T-cell (primary cell): ENCODE data around the gene SLC2A14. TPM values are rescaled to one million over a fixed set of nuclear protein-coding genes. Genes with fewer than 3 reads are reported as not detected.
A peak's percentile ranks its signal among the peaks of the same experiment; 100 is the strongest.
"Not testable (repeated sequence)": the region's sequence is repeated elsewhere in the genome, so short reads cannot be mapped to it uniquely, and the experiment has no call there.

ENCODE experiments used
- ATAC-seq, 4 experiments: fragments of 200-7000 bp in 3 of 4; fragments of 150-1000 bp in 1 of 4; cut with Tn5 transposase; replicated peaks in 1 of 4; 1 replicate in 3 of 4; 2 replicates in 1 of 4; pipeline ENCODE4 v1.10.0; 2021; ENCODE audit warnings: moderate library complexity in 3 of 4, mild to moderate bottlenecking in 2 of 4, moderate number of reproducible peaks in 1 of 4
- CTCF ChIA-PET, 2 donors: fragments of 300-600 bp; sonication (Branson Sonifier 250); formaldehyde crosslinking; loops; one replicate each; lab custom pipeline; 2022; ENCODE audit warnings: antibody characterized with exemption in 2 of 2; lab: Charles Lee
- POLR2A ChIA-PET, 2 donors: fragments of 300-600 bp; sonication (Branson Sonifier 250); formaldehyde crosslinking; loops; one replicate each; lab custom pipeline; 2022; ENCODE audit warnings: antibody characterized with exemption in 2 of 2; lab: Charles Lee
- DNase-seq, 35 experiments: peaks; one replicate each; pipeline versions ENCODE4 v3.0.0 to v3.0.0-alpha.2; 2013 to 2023
- H3K27ac ChIP-seq: one replicate; pipeline ENCODE4 v1.5.1; 2013; ENCODE audit warnings: low read length
- H3K27me3 ChIP-seq, 2 experiments: replicated peaks in 1 of 2; 1 replicate in 1 of 2; 2 replicates in 1 of 2; pipeline versions ENCODE4 v1.6.1 to v1.7.0; 2013; ENCODE audit warnings: low read length in 1 of 2, mixed read lengths in 1 of 2; ENCODE audit not compliant: control insufficient read depth in 2 of 2, insufficient read depth in 2 of 2; ENCODE audit errors: extremely low read depth in 1 of 2
- H3K36me3 ChIP-seq, 2 donors: 1 replicate in 1 of 2; 2 replicates in 1 of 2; pipeline versions ENCODE4 v1.6.1 to v1.7.0; 2013; ENCODE audit warnings: low read length in 1 of 2; ENCODE audit not compliant: control insufficient read depth in 2 of 2, insufficient read depth in 1 of 2; ENCODE audit errors: extremely low read depth in 1 of 2
- H3K4me1 ChIP-seq, 2 experiments: 1 replicate in 1 of 2; 2 replicates in 1 of 2; pipeline versions ENCODE4 v1.6.1 to v1.7.0; 2013; ENCODE audit warnings: low read length in 2 of 2, mixed read lengths in 1 of 2; ENCODE audit not compliant: insufficient read depth in 2 of 2, control insufficient read depth in 1 of 2; ENCODE audit errors: extremely low read depth in 1 of 2
- H3K4me3 ChIP-seq, 2 donors: 1 replicate in 1 of 2; 2 replicates in 1 of 2; pipeline versions ENCODE4 v1.5.1 to v1.7.0; 2013; ENCODE audit warnings: mild to moderate bottlenecking in 2 of 2, low read length in 1 of 2, moderate library complexity in 1 of 2; ENCODE audit not compliant: control insufficient read depth in 1 of 2; ENCODE audit errors: extremely low read depth in 1 of 2
- H3K9me3 ChIP-seq: 2 replicates; pipeline ENCODE4 v1.7.0; 2013
- H3K27ac Mint-ChIP-seq, 2 donors: one replicate each; pipeline ENCODE4 v1.8.0; 2020 to 2021; ENCODE audit warnings: mild to moderate bottlenecking in 2 of 2, mixed read lengths in 2 of 2
- H3K27me3 Mint-ChIP-seq, 2 donors: one replicate each; pipeline ENCODE4 v1.8.0; 2021 to 2022; ENCODE audit warnings: mixed read lengths in 2 of 2
- H3K36me3 Mint-ChIP-seq: one replicate; pipeline ENCODE4 v1.8.0; 2021; ENCODE audit warnings: mixed read lengths
- H3K4me1 Mint-ChIP-seq, 3 donors: one replicate each; pipeline ENCODE4 v1.8.0; 2020 to 2022; ENCODE audit warnings: mixed read lengths in 3 of 3, mild to moderate bottlenecking in 1 of 3
- H3K4me3 Mint-ChIP-seq, 3 donors: one replicate each; pipeline ENCODE4 v1.8.0; 2020 to 2022; ENCODE audit warnings: mild to moderate bottlenecking in 3 of 3, mixed read lengths in 3 of 3, moderate library complexity in 3 of 3
- H3K9me3 Mint-ChIP-seq, 3 donors: one replicate each; pipeline ENCODE4 v1.8.0; 2020 to 2022; ENCODE audit warnings: mixed read lengths in 3 of 3
- WGBS: methylation state at CpG from one replicate; pipeline ENCODE4 v1.1.5; 2013; ENCODE audit warnings: missing lambda C conversion rate; ENCODE audit not compliant: insufficient coverage; 5-methylcytosine and 5-hydroxymethylcytosine counted together
- total RNA-seq, 35 experiments: library from RNA in 6 of 35; stranded (reverse) in 6 of 35; fragments of 120-200 nt in 1 of 35; gene quantifications; one replicate each; pipeline versions ENCODE4 v1.2.1 to v1.2.4 and lab custom pipeline; 2013 to 2026

SLC2A14 gene
- total RNA-seq, 5 donors from 2014 or later (not counting 1 experiment from before 2014, with no cell fraction given) = 0.10 to 2.5 (median 0.21) TPM

- H3K4me1 Mint-ChIP-seq, CTCF ChIA-PET, H3K9me3 Mint-ChIP-seq, H3K9me3 ChIP-seq, DNase-seq, H3K36me3 ChIP-seq, H3K36me3 Mint-ChIP-seq, H3K4me3 Mint-ChIP-seq, H3K27me3 ChIP-seq, H3K27me3 Mint-ChIP-seq, H3K4me3 ChIP-seq, H3K27ac ChIP-seq, H3K4me1 ChIP-seq, H3K27ac Mint-ChIP-seq, ATAC-seq: not testable (repeated sequence)
- WGBS = 94% methylated on average over 3 of the region's 4 CpGs
- POLR2A ChIA-PET = interaction anchor here in 1 of 2 donors (0.8 kb wide), 1 partner anchor 38 kb away, joined by 3 read pairs; no protein-coding TSS in a partner anchor
Measured at GRCh38 chr12:7829737-7830136, 43.0 kb downstream of the SLC2A14 start.

- H3K27me3 Mint-ChIP-seq, ATAC-seq, POLR2A ChIA-PET, H3K4me3 Mint-ChIP-seq, H3K27ac ChIP-seq, H3K4me1 ChIP-seq, H3K27me3 ChIP-seq, H3K9me3 ChIP-seq, H3K4me1 Mint-ChIP-seq, H3K9me3 Mint-ChIP-seq, H3K36me3 Mint-ChIP-seq, H3K36me3 ChIP-seq, DNase-seq, H3K27ac Mint-ChIP-seq, H3K4me3 ChIP-seq: not testable (repeated sequence)
- CTCF ChIA-PET = interaction anchor here in 1 of 2 donors (0.7 kb wide), 1 partner anchor 88 kb away, joined by 3 read pairs; no protein-coding TSS in a partner anchor
- WGBS = no CpG with 5 or more reads among the region's 4 CpGs
Measured at GRCh38 chr12:7825754-7826153, 47.0 kb downstream of the SLC2A14 start.

DNA sequence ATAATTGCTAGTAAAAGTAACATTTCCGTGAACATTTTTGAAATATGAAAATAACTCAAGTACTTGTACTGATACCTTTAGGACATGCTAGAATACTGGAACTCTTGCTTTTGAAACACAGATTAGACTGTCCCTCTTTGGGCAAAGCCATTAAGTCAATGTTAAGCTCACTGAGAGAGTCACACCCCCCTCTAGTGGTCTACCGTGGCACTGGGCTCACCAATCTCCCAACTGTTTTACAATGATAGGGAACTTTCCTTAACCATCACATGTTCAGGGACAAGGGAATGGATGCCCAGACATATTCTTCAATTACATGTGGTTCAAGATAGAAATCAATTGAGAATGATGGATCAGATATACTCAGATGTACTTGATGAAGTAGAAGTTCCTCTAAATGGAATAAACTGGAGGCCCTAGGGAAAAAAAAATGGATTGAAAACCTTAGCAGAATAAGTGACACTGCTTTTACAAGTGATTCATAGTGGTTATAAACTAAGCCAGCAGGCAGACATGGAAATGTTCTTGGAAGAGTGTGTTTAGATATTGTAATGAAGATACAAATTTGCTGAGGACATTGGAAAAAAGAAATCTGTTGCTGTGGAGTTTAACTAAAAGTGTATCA is 65.7 kb downstream of the SLC2A14 start:
- H3K27ac ChIP-seq = no peak overlapping the region
- H3K4me1 ChIP-seq = no peaks in the 10 kb centered on the region
- no peak overlapping the region for H3K4me3 ChIP-seq
- Mint-ChIP-seq H3K4me3 (no peak overlapping the region), H3K27ac (no peak overlapping the region), H3K27me3 (no peaks in the 10 kb centered on the region), H3K4me1 (no peaks in the 10 kb centered on the region), H3K36me3 (no peaks in the 10 kb centered on the region), H3K9me3 (no peaks in the 10 kb centered on the region)
- ATAC-seq (peak; percentile 47 to 70 (median 54)), DNase-seq (peak in 33 of 35 experiments; percentile 3 to 72 (median 39))
- H3K27me3 ChIP-seq = peaks cover 0 to 7% of the 10 kb centered on the region in 2 experiments
- ChIA-PET POLR2A (no interaction called here), CTCF (interaction anchor here (0.5 to 1.2 kb wide), 7 partner anchors 24 to 1009 kb away, joined by 3 to 4 read pairs (median 3); no protein-coding TSS in a partner anchor)
- H3K9me3 ChIP-seq = no peaks in the 10 kb centered on the region
- H3K36me3 ChIP-seq = no peaks in the 10 kb centered on the region
- no CpG with 5 or more reads among the region's 2 CpGs for WGBS

DNA sequence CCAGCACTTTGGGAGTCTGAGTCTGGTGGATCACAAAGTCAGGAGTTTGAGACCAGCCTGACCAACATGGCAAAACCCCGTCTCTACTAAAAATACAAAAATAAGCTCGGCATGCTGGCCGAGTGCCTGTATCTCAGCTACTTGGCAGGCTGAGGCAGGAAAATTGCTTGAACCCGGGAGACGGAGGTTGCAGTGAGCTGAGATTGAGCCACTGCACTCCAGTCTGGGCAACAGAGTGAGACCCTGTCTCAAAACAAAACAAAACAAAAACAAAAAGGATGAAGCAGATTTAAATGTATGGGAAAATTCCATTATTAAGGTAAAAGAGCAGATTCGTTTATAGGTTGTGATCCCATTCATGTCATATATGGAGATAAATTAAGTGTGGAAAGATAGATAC is 66.4 kb downstream of the SLC2A14 start:
- H3K9me3 Mint-ChIP-seq, ATAC-seq, DNase-seq, H3K9me3 ChIP-seq, H3K4me1 ChIP-seq, H3K27ac ChIP-seq, H3K36me3 Mint-ChIP-seq, POLR2A ChIA-PET, H3K36me3 ChIP-seq, H3K27me3 ChIP-seq, H3K4me1 Mint-ChIP-seq, H3K4me3 Mint-ChIP-seq, H3K27ac Mint-ChIP-seq, H3K27me3 Mint-ChIP-seq, H3K4me3 ChIP-seq: not testable (repeated sequence)
- WGBS = 80% methylated on average over 2 of the region's 6 CpGs
- CTCF ChIA-PET = interaction anchor here (0.5 to 1.6 kb wide), 8 partner anchors 25 to 1010 kb away, joined by 3 to 5 read pairs (median 3); no protein-coding TSS in a partner anchor

GRCh38 chr12:7801460-7801859 is 71.3 kb downstream of the SLC2A14 start:
- Mint-ChIP-seq H3K4me1 (no peaks in the 10 kb centered on the region), H3K36me3 (no peaks in the 10 kb centered on the region), H3K27me3 (no peaks in the 10 kb centered on the region), H3K27ac (no peak overlapping the region), H3K9me3 (no peaks in the 10 kb centered on the region), H3K4me3 (no peak overlapping the region)
- Histone ChIP-seq H3K27ac (no peak overlapping the region), H3K4me3 (no peak overlapping the region), H3K36me3 (no peaks in the 10 kb centered on the region), H3K4me1 (no peaks in the 10 kb centered on the region), H3K27me3 (no peaks in the 10 kb centered on the region), H3K9me3 (no peaks in the 10 kb centered on the region)
- ChIA-PET POLR2A (interaction anchor here in 1 of 2 donors (0.7 kb wide), 1 partner anchor 316 kb away, joined by 3 read pairs; no protein-coding TSS in a partner anchor), CTCF (interaction anchor here in 1 of 2 donors (0.5 to 0.6 kb wide), 2 partner anchors 104 to 122 kb away, joined by 3 to 6 read pairs; no protein-coding TSS in a partner anchor)
- 14% methylated on average over 1 of the region's 4 CpGs for WGBS
- DNase-seq (no peak), ATAC-seq (no peak)

DNA sequence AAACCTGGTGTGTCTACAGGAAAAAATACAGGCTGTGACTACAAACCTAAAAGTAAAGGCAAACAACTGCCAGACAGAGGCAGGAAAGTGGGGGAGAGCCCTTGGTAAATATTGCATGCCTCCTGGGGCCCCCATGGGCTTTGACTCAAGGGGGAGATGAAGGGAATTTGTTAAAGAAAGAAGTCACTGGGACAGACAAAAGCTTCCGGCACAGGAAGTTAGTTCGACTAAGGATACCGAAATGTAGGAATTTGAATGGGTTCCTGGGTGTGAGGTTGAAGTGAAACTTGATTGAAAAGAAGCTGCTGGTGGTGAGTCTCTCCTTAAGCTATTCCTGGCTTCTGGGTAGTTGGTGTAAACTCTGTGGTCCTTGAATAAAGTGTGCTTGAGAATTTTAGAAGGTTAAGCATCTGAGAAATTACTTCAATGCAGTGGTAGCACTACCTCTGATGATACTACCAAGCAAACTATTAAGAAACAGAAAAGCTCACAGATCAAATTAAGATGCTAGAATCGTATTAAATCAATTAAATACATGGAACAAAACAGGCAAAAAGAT is 73.9 kb downstream of the SLC2A14 start:
- CTCF ChIA-PET = interaction anchor here in 1 of 2 donors (1.1 kb wide), 1 partner anchor 107 kb away, joined by 7 read pairs; no protein-coding TSS in a partner anchor
- H3K4me3 Mint-ChIP-seq, ATAC-seq, H3K27ac Mint-ChIP-seq, H3K36me3 Mint-ChIP-seq, POLR2A ChIA-PET, H3K9me3 ChIP-seq, H3K4me1 ChIP-seq, H3K27me3 ChIP-seq, H3K4me3 ChIP-seq, H3K27me3 Mint-ChIP-seq, H3K4me1 Mint-ChIP-seq, H3K36me3 ChIP-seq, H3K9me3 Mint-ChIP-seq, H3K27ac ChIP-seq, DNase-seq: not testable (repeated sequence)
- WGBS = no CpG with 5 or more reads among the region's 4 CpGs
